HG03439 (cell line): ENCODE data around the gene CSPG4.
"Not testable (repeated sequence)": the region's sequence is repeated elsewhere in the genome, so short reads cannot be mapped to it uniquely, and the experiment has no call there.

ENCODE experiments used
- ATAC-seq: cut with Tn5 transposase; IDR thresholded peaks from one replicate; pipeline ENCODE4 v1.9.1; 2021; ENCODE audit warnings: mild to moderate bottlenecking, moderate library complexity; ENCODE audit not compliant: unreplicated experiment

Gene CSPG4

GRCh38 chr15:75712668-75713337 lies at the start of gene CSPG4:
Gene CSPG4, minus strand, starts transcription at chr15:75712848. Its CDS starts 93 bp downstream, at chr15:75712755.
- ATAC-seq: no peak

GRCh38 chr15:75762357-75762718 lies 49.7 kb upstream of the CSPG4 start:
- ATAC-seq: not testable (repeated sequence)

GRCh38 chr15:75761446-75762356 lies 49.1 kb upstream of the CSPG4 start:
- no peak for ATAC-seq

GRCh38 chr15:75760704-75761435 lies 48.2 kb upstream of the CSPG4 start:
- ATAC-seq: no peak

GRCh38 chr15:75760131-75760520 lies 47.5 kb upstream of the CSPG4 start:
- not testable (repeated sequence) for ATAC-seq

GRCh38 chr15:75759416-75760130 lies 46.9 kb upstream of the CSPG4 start:
- no peak for ATAC-seq

- peak; percentile 87 for ATAC-seq
These were observed 45.6 kb upstream of the CSPG4 start for GRCh38 chr15:75758071-75758872.

GRCh38 chr15:75754871-75755270 lies 42.2 kb upstream of the CSPG4 start:
- ATAC-seq: not testable (repeated sequence)

GRCh38 chr15:75753145-75753544 lies 40.5 kb upstream of the CSPG4 start:
- ATAC-seq: no peak

GRCh38 chr15:75751891-75752290 lies 39.2 kb upstream of the CSPG4 start:
- no peak for ATAC-seq

GRCh38 chr15:75751116-75751875 lies 38.6 kb upstream of the CSPG4 start:
- no peak for ATAC-seq

- no peak for ATAC-seq
These were observed 37.8 kb upstream of the CSPG4 start for GRCh38 chr15:75750261-75751050.

- ATAC-seq: no peak
These were observed 37.2 kb upstream of the CSPG4 start for GRCh38 chr15:75749820-75750219.

GRCh38 chr15:75748882-75749281 lies 36.2 kb upstream of the CSPG4 start:
- not testable (repeated sequence) for ATAC-seq

- ATAC-seq: not testable (repeated sequence)
These were observed 34.5 kb upstream of the CSPG4 start for GRCh38 chr15:75747121-75747520.

GRCh38 chr15:75745305-75745704 lies 32.7 kb upstream of the CSPG4 start:
- no peak for ATAC-seq

- ATAC-seq: not testable (repeated sequence)
These were observed 29.7 kb upstream of the CSPG4 start for GRCh38 chr15:75742346-75742745.

- no peak for ATAC-seq
These were observed 27.1 kb upstream of the CSPG4 start for GRCh38 chr15:75739791-75740190.
